DND-41 (cell line): ENCODE results near the gene PGBD5.

Experiments used
- ATAC-seq: fragments of 200-7000 bp; cut with Tn5 transposase; 3 replicates; pipeline ENCODE4 v1.9.1; 2021; ENCODE audit warnings: low read depth; ENCODE audit not compliant: insufficient read depth
- DNase-seq: peaks from one replicate; pipeline ENCODE4 v3.0.0-alpha.2; 2020
- H2AFZ ChIP-seq: 2 replicates; pipeline ENCODE4 v1.6.0; 2012; ENCODE audit warnings: low read depth, low read length
- H3K27ac ChIP-seq: 2 replicates; pipeline ENCODE4 v1.5.1; 2012; ENCODE audit warnings: low read length, inconsistent platforms
- H3K27me3 ChIP-seq: fragments of 200-600 bp; sonication (generic); 2 replicates; pipeline ENCODE4 v1.6.0; 2012; ENCODE audit warnings: low read length, mild to moderate bottlenecking, inconsistent platforms; ENCODE audit not compliant: insufficient read depth, poor library complexity
- H3K36me3 ChIP-seq: 2 replicates; pipeline ENCODE4 v1.5.1; 2012; ENCODE audit warnings: low read length, inconsistent platforms; ENCODE audit not compliant: insufficient read depth
- H3K4me1 ChIP-seq: 2 replicates; pipeline ENCODE4 v1.5.1; 2012; ENCODE audit warnings: mild to moderate bottlenecking, low read length; ENCODE audit not compliant: insufficient read depth
- H3K4me2 ChIP-seq: 2 replicates; pipeline ENCODE4 v1.6.0; 2012; ENCODE audit warnings: mild to moderate bottlenecking, moderate library complexity, low read length, inconsistent platforms; ENCODE audit not compliant: insufficient read depth
- H3K4me3 ChIP-seq, 2 experiments: fragments of 200-600 bp in 1 of 2; shearing (Covaris generic) in 1 of 2; 2 replicates each; pipeline ENCODE4 v1.5.1; 2012 to 2016; ENCODE audit warnings: inconsistent platforms in 2 of 2, low read length in 2 of 2, mild to moderate bottlenecking in 2 of 2, low read depth in 1 of 2, moderate library complexity in 1 of 2
- H3K79me2 ChIP-seq: 2 replicates; pipeline ENCODE4 v1.6.0; 2012; ENCODE audit warnings: low read length, inconsistent platforms; ENCODE audit not compliant: insufficient read depth
- H3K9ac ChIP-seq: 2 replicates; pipeline ENCODE4 v1.6.0; 2012; ENCODE audit warnings: low read depth, mild to moderate bottlenecking, inconsistent platforms, low read length, moderate library complexity
- H3K9me3 ChIP-seq: 2 replicates; pipeline ENCODE4 v1.5.1; 2012; ENCODE audit warnings: low read length, moderate library complexity, mild to moderate bottlenecking, inconsistent platforms; ENCODE audit not compliant: insufficient read depth, severe bottlenecking
- H4K20me1 ChIP-seq: 2 replicates; pipeline ENCODE4 v1.6.0; 2012; ENCODE audit warnings: low read length; ENCODE audit not compliant: insufficient read depth
- EZH2 ChIP-seq: IDR thresholded peaks from 3 replicates; pipeline ENCODE4 v1.6.1; 2012; ENCODE audit warnings: borderline replicate concordance, low read depth, mild to moderate bottlenecking, moderate library complexity, low read length, inconsistent platforms; ENCODE audit not compliant: severe bottlenecking
- TF ChIP-seq, protein P1 (sequence below): IDR thresholded peaks from 2 replicates; pipeline ENCODE4 v1.5.1; 2012; ENCODE audit warnings: borderline replicate concordance, low read length, moderate library complexity, mild to moderate bottlenecking; ENCODE audit not compliant: poor library complexity, severe bottlenecking; ENCODE audit errors: extremely low read depth

Gene PGBD5

DNA sequence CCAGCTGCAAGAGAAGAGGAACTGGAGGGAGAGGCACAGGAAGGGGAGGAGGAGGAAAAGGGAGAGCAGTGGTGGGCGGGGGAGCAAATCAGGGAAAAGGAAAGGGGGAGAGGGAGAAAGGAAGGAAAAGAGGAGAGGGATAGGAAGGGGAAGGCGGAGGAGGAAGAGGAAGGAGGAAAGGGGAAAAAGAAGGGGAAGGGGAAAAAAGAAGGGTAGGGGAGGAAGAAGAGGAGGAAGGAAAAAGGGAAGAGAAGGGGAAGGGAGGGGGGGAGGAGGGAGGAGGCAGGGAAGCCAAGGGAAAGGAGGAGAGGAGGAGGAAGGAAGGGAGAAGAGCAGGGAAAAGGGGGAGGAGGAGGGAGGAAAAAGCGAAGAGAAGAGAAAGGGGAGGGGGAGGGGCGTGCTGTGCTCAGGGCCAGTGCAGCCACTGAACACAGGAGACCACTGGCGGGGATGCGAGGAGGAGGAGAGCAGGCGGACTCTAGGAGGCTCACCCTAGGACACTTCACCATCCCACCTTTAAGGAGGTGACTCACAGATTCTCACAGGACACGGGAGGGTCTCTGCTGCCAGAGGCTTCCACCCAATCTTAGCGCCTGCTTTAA is 33.1 kb downstream of the PGBD5 start:
- TF ChIP-seq EZH2, result no peak
- TF ChIP-seq, protein P1, sequence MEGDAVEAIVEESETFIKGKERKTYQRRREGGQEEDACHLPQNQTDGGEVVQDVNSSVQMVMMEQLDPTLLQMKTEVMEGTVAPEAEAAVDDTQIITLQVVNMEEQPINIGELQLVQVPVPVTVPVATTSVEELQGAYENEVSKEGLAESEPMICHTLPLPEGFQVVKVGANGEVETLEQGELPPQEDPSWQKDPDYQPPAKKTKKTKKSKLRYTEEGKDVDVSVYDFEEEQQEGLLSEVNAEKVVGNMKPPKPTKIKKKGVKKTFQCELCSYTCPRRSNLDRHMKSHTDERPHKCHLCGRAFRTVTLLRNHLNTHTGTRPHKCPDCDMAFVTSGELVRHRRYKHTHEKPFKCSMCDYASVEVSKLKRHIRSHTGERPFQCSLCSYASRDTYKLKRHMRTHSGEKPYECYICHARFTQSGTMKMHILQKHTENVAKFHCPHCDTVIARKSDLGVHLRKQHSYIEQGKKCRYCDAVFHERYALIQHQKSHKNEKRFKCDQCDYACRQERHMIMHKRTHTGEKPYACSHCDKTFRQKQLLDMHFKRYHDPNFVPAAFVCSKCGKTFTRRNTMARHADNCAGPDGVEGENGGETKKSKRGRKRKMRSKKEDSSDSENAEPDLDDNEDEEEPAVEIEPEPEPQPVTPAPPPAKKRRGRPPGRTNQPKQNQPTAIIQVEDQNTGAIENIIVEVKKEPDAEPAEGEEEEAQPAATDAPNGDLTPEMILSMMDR, result no peak
- no peak overlapping the region for H3K27ac ChIP-seq
- H3K9ac ChIP-seq, result no peak overlapping the region
- peaks cover 11% of the 10 kb centered on the region for H3K27me3 ChIP-seq
- no peaks in the 10 kb centered on the region for H3K36me3 ChIP-seq
- H3K79me2 ChIP-seq, result no peaks in the 10 kb centered on the region
- H4K20me1 ChIP-seq, result no peaks in the 10 kb centered on the region
- H3K4me1 ChIP-seq, result no peaks in the 10 kb centered on the region
- H2AFZ ChIP-seq, result no peak overlapping the region
- H3K9me3 ChIP-seq, result no peaks in the 10 kb centered on the region
- H3K4me3 ChIP-seq, result no peak overlapping the region
- DNase-seq (no peak), ATAC-seq (no peak)
- H3K4me2 ChIP-seq, result no peak overlapping the region

DNA sequence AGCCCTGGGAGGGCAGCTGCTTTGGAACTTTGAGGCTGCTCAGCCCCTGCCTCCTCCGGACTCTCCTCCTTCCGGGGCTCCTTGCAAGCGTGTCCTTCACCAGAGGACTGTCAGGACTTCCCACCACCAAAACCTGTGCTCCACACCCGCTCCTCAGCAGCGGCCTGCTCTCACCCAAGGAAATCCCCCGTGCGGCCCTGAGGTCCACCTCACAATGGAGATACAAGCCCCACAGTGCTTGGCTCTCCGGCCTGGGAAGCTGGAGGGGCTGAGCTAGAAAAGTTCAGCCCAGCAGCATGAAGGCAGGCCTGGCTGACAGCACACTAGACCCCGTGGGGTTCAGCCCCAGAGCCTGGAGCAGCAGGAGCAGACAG is 33.6 kb downstream of the PGBD5 start:
- no peak for ATAC-seq
- no peak for DNase-seq
- TF ChIP-seq EZH2, result no peak
- TF ChIP-seq, protein P1, result no peak

DNA sequence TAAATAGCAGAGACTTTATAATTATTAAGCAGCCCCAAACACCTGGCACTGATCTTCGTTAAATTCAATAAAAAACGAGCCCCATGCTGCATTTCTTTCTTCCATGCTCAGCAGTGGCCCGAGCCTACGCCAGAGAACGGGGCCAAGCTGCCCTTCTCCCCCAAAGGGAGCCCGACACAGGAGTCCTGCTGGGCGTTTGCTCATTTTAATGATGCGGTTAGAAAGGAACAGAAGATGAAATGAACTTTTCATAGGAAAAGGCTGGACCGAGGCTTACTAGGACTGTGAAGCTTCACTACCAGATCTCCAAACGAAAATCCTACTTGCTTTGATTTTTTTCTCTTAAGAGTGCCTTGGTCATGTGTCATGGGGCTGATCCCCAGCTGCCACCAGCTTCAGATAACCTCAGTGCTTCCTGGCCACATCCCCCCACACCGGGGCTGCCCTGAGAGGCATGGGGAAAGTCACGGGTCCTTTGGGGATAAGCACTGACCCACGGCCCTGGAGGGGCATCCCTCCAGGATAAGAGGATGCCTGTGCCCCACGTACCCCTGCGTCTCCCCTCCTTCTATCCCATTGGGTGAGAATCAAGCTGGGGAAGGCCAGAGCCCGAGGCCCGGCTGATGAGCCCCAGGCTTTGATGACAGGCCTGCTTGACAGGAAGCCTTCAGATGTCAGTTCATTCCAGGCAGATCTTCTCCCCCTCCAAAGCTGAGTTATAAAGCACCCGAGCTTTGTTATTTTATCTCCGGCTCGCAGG is 34.2 kb downstream of the PGBD5 start:
- Histone ChIP-seq H3K4me1 (no peaks in the 10 kb centered on the region), H2AFZ (no peak overlapping the region), H3K9me3 (no peaks in the 10 kb centered on the region), H4K20me1 (no peaks in the 10 kb centered on the region), H3K27ac (no peak overlapping the region), H3K36me3 (no peaks in the 10 kb centered on the region), H3K4me2 (no peak overlapping the region), H3K79me2 (no peaks in the 10 kb centered on the region), H3K27me3 (peaks cover 11% of the 10 kb centered on the region), H3K4me3 (no peak overlapping the region), H3K9ac (no peak overlapping the region)
- no peak for DNase-seq
- TF ChIP-seq EZH2, result no peak
- TF ChIP-seq, protein P1, result no peak
- no peak for ATAC-seq

More for the DNA sequence above, 33.6 kb downstream of the PGBD5 start:
- no peaks in the 10 kb centered on the region for H3K79me2 ChIP-seq
- peaks cover 11% of the 10 kb centered on the region for H3K27me3 ChIP-seq
- no peak overlapping the region for H3K9ac ChIP-seq
- H3K4me2 ChIP-seq, result no peak overlapping the region
- no peak overlapping the region for H3K4me3 ChIP-seq
- H2AFZ ChIP-seq, result no peak overlapping the region
- H3K4me1 ChIP-seq, result no peaks in the 10 kb centered on the region
- no peaks in the 10 kb centered on the region for H4K20me1 ChIP-seq
- H3K9me3 ChIP-seq, result no peaks in the 10 kb centered on the region
- H3K36me3 ChIP-seq, result no peaks in the 10 kb centered on the region
- H3K27ac ChIP-seq, result no peak overlapping the region

DNA sequence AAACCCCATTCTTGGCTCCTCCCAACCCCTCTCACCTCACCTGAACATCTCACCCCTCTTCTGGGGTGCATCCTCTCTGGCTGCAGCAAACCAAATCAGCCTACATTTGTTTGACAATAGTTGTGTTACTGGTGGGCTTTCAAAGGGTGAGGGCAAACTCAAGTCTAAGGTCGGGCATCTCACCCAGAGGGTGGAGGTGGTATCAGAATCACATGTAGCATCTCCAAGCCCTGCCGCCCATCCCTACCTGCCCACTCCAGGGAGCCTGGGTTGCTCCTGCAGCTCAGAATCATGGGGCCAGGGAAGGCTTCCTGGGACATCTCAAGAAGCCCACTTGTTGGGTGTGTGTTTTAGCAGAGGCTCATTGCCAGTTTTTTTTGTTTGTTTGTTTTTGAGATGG is 35.8 kb downstream of the PGBD5 start:
- no peaks in the 10 kb centered on the region for H4K20me1 ChIP-seq
- H3K9me3 ChIP-seq, result no peaks in the 10 kb centered on the region
- TF ChIP-seq, protein P1, result no peak
- TF ChIP-seq EZH2, result no peak
- H3K9ac ChIP-seq, result no peak overlapping the region
- DNase-seq (no peak), ATAC-seq (no peak)
- no peaks in the 10 kb centered on the region for H3K79me2 ChIP-seq
- H2AFZ ChIP-seq, result no peak overlapping the region
- no peak overlapping the region for H3K4me2 ChIP-seq
- H3K27me3 ChIP-seq, result peaks cover 11% of the 10 kb centered on the region
- H3K27ac ChIP-seq, result no peak overlapping the region
- H3K36me3 ChIP-seq, result no peaks in the 10 kb centered on the region
- H3K4me3 ChIP-seq, result no peak overlapping the region
- no peaks in the 10 kb centered on the region for H3K4me1 ChIP-seq
